MM.1S (cell line): ENCODE measurements around the gene ZNF385D.

Experiments used
- EZH2 ChIP-seq: fragments of 300-600 bp; sonication (generic); optimal IDR thresholded peaks from 2 replicates; pipeline ENCODE3; 2017; ENCODE audit warnings: low read depth, mild to moderate bottlenecking, antibody characterized with exemption, low read length, mixed read lengths
- EZH2phosphoT487 ChIP-seq: fragments of 300-600 bp; sonication (generic); IDR thresholded peaks from 2 replicates; pipeline ENCODE4 v1.6.1; 2018; ENCODE audit warnings: antibody characterized with exemption, low read length
- TF ChIP-seq, protein P1 (sequence below): fragments of 300-600 bp; sonication (generic); IDR thresholded peaks from 2 replicates; pipeline ENCODE4 v1.5.1; 2016; ENCODE audit warnings: antibody characterized with exemption, low read length, mixed read lengths

DNA sequence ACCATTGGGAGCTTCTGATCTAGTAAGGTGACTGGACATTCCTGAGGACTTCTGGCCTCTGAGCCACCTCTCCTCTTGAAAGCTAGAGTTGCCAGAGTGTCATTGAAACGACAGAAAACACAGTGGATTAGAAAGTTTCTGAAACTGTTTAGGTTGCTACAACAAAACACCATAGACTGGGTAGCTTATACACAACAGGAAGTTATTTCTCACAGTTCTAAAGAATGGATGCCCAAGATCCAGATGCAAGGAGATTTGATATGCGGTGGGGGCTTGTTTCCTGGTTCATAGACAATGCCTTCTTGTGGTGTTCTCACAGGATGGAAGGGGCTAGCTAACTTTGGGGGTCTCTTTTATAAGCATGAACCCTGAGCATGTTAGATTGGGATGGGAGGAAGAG is 43.3 kb upstream of the ZNF385D start:
- TF ChIP-seq, protein P1, sequence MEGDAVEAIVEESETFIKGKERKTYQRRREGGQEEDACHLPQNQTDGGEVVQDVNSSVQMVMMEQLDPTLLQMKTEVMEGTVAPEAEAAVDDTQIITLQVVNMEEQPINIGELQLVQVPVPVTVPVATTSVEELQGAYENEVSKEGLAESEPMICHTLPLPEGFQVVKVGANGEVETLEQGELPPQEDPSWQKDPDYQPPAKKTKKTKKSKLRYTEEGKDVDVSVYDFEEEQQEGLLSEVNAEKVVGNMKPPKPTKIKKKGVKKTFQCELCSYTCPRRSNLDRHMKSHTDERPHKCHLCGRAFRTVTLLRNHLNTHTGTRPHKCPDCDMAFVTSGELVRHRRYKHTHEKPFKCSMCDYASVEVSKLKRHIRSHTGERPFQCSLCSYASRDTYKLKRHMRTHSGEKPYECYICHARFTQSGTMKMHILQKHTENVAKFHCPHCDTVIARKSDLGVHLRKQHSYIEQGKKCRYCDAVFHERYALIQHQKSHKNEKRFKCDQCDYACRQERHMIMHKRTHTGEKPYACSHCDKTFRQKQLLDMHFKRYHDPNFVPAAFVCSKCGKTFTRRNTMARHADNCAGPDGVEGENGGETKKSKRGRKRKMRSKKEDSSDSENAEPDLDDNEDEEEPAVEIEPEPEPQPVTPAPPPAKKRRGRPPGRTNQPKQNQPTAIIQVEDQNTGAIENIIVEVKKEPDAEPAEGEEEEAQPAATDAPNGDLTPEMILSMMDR = no peak
- TF ChIP-seq EZH2phosphoT487 = no peak
- no peak for TF ChIP-seq EZH2
